ENCODE data around the gene MYO18A.

MYO18A gene

DNA sequence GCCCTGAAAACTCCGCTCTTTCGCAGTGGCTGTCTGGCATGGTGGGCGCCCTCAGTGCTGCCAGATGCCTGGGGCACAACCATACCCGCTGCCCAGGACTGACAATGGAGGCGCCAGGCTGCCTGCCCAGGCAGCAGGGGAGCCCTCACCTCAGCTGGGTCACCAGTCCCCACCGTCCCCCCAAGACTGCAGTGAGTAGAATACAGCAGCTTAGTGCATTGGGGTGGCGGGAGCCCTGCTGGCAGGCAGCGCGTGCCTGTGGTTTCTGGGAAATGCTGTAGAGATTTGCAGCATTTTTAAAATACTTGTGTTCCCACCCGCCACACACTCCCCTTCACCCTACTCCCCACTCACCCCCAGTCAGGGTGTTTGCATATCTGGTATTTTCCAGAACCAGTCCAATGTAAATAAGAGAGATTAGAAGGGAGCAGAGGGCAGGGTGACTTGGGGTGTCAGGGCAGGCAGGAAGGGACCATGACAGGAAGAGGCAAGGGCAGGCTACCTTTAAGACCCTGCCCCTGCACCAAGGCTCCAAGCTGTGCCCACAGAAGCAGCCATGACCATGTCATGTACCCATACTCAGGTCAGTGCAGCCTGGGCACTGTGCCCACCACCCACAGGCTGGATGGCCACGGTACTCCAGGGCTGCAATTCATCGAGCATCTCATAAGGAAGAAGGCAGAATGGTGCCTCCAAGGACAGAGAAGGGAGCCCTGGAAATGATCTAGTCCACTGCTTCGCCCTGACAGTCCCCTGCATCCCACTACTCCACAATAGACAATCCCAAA, 21.5 kb downstream of the MYO18A start:
- Histone ChIP-seq H3K36me3 (ENCODE audit: control insufficient read depth, insufficient read depth, low read length) (no peaks in the 10 kb centered on the region), H3K4me3 (ENCODE audit: insufficient read depth, low read depth, low read length, poor library complexity, severe bottlenecking) (no peak overlapping the region), H3K27me3 (replicated peaks; ENCODE audit: control insufficient read depth, insufficient read depth, low read length, poor library complexity, severe bottlenecking) (no peaks in the 10 kb centered on the region), H3K4me1 (ENCODE audit: control insufficient read depth, insufficient read depth, low read length, poor library complexity, severe bottlenecking) (peaks cover 24% of the 10 kb centered on the region), H3K27ac (ENCODE audit: insufficient read depth, low read length, poor library complexity, severe bottlenecking) (no peak overlapping the region), H3K9me3 (ENCODE audit: control insufficient read depth, low read length) (no peaks in the 10 kb centered on the region)
- no peak for DNase-seq

DNA sequence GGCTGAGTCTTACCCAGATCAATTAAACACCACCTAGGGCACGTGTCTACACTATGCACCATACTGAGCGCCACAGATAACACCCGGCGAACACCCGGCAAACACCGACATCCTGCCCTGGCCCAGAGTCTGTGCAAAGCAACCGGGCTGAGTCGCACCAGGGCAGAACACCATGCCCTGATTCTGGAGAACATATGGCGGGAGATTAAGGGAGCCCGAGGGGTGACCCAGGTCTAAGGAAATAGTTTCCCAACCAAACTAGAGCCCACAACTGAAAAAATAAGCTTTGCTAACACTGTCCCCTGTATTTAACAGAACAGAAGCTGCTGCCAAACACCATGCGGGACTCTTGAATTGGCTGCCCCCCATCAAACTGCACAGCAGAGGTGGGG, 22.1 kb downstream of the MYO18A start:
- H3K36me3 ChIP-seq (ENCODE audit: control insufficient read depth, insufficient read depth, low read length), result no peaks in the 10 kb centered on the region
- H3K4me3 ChIP-seq (ENCODE audit: insufficient read depth, low read depth, low read length, poor library complexity, severe bottlenecking), result no peak overlapping the region
- H3K4me1 ChIP-seq (ENCODE audit: control insufficient read depth, insufficient read depth, low read length, poor library complexity, severe bottlenecking), result peaks cover 24% of the 10 kb centered on the region
- H3K27me3 ChIP-seq (replicated peaks; ENCODE audit: control insufficient read depth, insufficient read depth, low read length, poor library complexity, severe bottlenecking), result no peaks in the 10 kb centered on the region
- no peaks in the 10 kb centered on the region for H3K9me3 ChIP-seq (ENCODE audit: control insufficient read depth, low read length)
- DNase-seq, result no peak
- no peak overlapping the region for H3K27ac ChIP-seq (ENCODE audit: insufficient read depth, low read length, poor library complexity, severe bottlenecking)

DNA sequence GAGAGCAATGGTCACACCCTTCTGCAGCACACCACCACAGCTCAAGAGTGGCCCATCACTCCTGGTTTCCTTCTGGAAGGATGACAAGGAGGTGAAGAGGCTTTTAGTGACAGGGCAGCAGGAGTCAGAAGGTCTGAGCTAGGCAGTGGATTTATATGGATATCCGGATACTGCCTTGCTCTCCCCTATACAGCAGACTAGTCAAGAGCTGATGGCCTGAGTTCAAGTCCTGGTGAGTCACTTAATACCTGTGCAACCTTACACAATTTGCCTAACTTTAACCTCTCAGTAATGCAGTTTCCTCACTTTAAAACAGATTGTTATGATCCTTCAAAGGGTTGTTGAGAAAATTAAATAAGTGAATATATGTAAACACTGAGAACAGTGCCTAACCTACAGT, 22.9 kb downstream of the MYO18A start:
- DNase-seq, result no peak
- Histone ChIP-seq H3K4me3 (ENCODE audit: insufficient read depth, low read depth, low read length, poor library complexity, severe bottlenecking) (no peak overlapping the region), H3K9me3 (ENCODE audit: control insufficient read depth, low read length) (no peaks in the 10 kb centered on the region), H3K4me1 (ENCODE audit: control insufficient read depth, insufficient read depth, low read length, poor library complexity, severe bottlenecking) (peaks cover 24% of the 10 kb centered on the region), H3K36me3 (ENCODE audit: control insufficient read depth, insufficient read depth, low read length) (no peaks in the 10 kb centered on the region), H3K27ac (ENCODE audit: insufficient read depth, low read length, poor library complexity, severe bottlenecking) (no peak overlapping the region), H3K27me3 (replicated peaks; ENCODE audit: control insufficient read depth, insufficient read depth, low read length, poor library complexity, severe bottlenecking) (no peaks in the 10 kb centered on the region)

DNA sequence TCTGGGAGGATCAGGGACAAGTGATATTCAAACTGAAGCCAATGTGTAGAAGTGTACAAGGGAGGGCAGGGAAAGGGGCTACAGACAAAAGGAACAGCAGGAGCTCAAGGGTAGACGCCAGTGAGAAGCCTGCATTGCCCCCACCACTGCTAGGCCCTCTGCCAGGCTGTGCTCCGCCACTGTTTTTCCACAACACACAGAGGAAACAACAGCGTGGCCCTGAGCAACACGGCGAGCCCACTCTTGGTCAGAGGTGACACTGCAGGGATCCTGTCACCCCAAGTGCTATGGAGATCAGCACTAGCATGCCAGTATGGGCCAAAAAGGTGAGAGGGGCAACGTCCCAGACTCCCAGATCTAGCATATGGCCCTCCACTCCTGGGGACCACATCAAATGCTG, 23.4 kb downstream of the MYO18A start:
- peaks cover 24% of the 10 kb centered on the region for H3K4me1 ChIP-seq (ENCODE audit: control insufficient read depth, insufficient read depth, low read length, poor library complexity, severe bottlenecking)
- DNase-seq, result no peak
- H3K27me3 ChIP-seq (replicated peaks; ENCODE audit: control insufficient read depth, insufficient read depth, low read length, poor library complexity, severe bottlenecking), result no peaks in the 10 kb centered on the region
- no peak overlapping the region for H3K4me3 ChIP-seq (ENCODE audit: insufficient read depth, low read depth, low read length, poor library complexity, severe bottlenecking)
- no peaks in the 10 kb centered on the region for H3K36me3 ChIP-seq (ENCODE audit: control insufficient read depth, insufficient read depth, low read length)
- H3K9me3 ChIP-seq (ENCODE audit: control insufficient read depth, low read length), result no peaks in the 10 kb centered on the region
- no peak overlapping the region for H3K27ac ChIP-seq (ENCODE audit: insufficient read depth, low read length, poor library complexity, severe bottlenecking)

DNA sequence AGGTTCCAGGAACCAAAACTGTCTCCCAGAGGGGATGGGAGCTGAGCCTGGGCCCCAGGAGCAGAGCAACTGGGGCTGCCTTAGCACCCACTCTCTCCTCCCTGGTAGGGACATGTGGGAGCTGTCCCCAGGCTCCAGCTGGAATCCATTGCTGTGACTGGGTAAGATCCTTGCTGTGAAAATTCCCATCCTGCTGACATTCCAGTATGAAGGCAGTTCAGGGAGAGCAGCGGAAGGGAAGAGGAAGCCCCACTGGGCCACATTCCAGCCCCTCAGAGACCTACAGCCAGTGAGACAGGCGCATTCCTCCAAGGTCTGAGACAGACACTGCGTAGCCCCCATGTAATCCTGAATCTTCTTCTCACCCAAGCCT, 24.2 kb downstream of the MYO18A start:
- H3K4me3 ChIP-seq (ENCODE audit: insufficient read depth, low read depth, low read length, poor library complexity, severe bottlenecking), result no peak overlapping the region
- H3K27me3 ChIP-seq (replicated peaks; ENCODE audit: control insufficient read depth, insufficient read depth, low read length, poor library complexity, severe bottlenecking), result no peaks in the 10 kb centered on the region
- H3K27ac ChIP-seq (ENCODE audit: insufficient read depth, low read length, poor library complexity, severe bottlenecking), result no peak overlapping the region
- no peaks in the 10 kb centered on the region for H3K36me3 ChIP-seq (ENCODE audit: control insufficient read depth, insufficient read depth, low read length)
- H3K4me1 ChIP-seq (ENCODE audit: control insufficient read depth, insufficient read depth, low read length, poor library complexity, severe bottlenecking), result peaks cover 24% of the 10 kb centered on the region
- H3K9me3 ChIP-seq (ENCODE audit: control insufficient read depth, low read length), result no peaks in the 10 kb centered on the region
- DNase-seq, result no peak

DNA sequence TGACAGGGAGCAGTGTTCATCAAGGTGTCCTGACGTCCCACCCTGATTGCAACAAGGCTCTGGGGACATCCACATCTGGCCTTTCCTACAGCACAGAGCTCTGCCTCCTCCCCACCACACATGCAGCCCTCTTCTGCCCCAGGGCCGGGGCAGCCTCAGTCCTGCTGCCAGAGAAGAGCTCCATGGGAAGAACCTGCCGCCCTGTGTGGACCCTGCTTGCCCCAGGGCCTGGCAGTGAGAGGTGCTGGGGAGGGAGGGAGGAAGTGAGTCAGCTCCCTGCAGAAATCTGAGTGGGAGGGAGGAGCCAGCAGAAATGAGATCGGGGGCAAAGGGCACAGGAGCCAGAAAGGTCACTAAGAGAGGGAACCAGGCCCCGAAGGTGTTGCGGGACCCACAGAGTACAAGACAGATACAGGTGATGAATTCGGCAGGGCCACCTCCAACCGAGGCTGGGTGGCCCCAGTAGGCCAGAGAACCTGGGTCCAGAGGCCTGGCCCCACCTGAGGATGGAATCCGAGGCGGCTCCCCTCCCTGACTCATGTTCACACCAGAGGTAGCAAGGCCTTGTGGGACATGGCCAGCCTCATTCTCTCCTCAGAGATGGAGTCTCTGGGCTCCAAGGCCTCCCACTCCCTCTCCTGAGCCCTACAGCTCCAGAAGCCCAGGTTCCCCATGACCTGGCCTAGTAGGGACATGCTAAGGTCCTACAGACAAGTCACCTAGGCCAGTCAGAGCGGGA, 24.8 kb downstream of the MYO18A start:
- Histone ChIP-seq H3K36me3 (ENCODE audit: control insufficient read depth, insufficient read depth, low read length) (no peaks in the 10 kb centered on the region), H3K9me3 (ENCODE audit: control insufficient read depth, low read length) (no peaks in the 10 kb centered on the region), H3K4me3 (ENCODE audit: insufficient read depth, low read depth, low read length, poor library complexity, severe bottlenecking) (no peak overlapping the region), H3K4me1 (ENCODE audit: control insufficient read depth, insufficient read depth, low read length, poor library complexity, severe bottlenecking) (peaks cover 24% of the 10 kb centered on the region), H3K27me3 (replicated peaks; ENCODE audit: control insufficient read depth, insufficient read depth, low read length, poor library complexity, severe bottlenecking) (no peaks in the 10 kb centered on the region), H3K27ac (ENCODE audit: insufficient read depth, low read length, poor library complexity, severe bottlenecking) (peak overlapping the region; percentile 44)
- peak in 1 of 3 donors; percentile 37 for DNase-seq

DNA sequence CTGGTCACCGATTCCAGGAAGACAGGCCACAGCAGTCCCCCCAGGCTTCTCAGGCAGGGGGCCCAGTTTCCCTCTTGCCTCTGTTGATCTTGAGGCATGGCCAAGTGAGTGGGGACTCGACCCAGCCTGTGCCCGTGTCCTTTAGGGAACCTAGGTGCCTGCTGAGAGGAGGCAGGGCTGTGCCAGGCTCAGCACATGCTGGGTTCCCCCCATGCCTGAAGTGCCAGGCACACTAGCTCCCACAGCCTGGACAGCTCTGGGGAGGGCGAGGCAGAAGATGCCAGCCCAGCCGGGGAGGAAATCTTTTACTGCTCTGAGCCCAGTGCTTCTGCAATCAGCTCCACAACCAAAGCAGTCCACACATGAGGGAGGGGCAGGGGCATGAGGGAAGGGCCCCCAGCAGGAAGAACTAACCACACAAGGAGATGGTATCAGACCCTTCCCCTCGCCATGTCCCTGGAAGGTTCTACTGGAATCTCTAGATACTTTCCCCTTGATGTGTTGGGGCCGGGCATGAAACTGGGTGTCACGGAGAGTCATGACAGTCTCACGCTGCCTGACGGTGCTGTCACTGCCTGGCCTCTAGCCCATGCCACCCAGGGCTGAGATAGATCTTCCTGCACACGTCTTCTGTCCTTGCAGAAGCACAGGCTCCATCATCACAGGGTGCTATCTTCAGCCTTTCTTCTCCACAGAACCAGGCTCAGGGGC, 25.5 kb downstream of the MYO18A start:
- Histone ChIP-seq H3K27ac (ENCODE audit: insufficient read depth, low read length, poor library complexity, severe bottlenecking) (peak overlapping the region; percentile 44), H3K27me3 (replicated peaks; ENCODE audit: control insufficient read depth, insufficient read depth, low read length, poor library complexity, severe bottlenecking) (no peaks in the 10 kb centered on the region), H3K9me3 (ENCODE audit: control insufficient read depth, low read length) (no peaks in the 10 kb centered on the region), H3K4me1 (ENCODE audit: control insufficient read depth, insufficient read depth, low read length, poor library complexity, severe bottlenecking) (peaks cover 25% of the 10 kb centered on the region), H3K4me3 (ENCODE audit: insufficient read depth, low read depth, low read length, poor library complexity, severe bottlenecking) (no peak overlapping the region), H3K36me3 (ENCODE audit: control insufficient read depth, insufficient read depth, low read length) (no peaks in the 10 kb centered on the region)
- no peak for DNase-seq

DNA sequence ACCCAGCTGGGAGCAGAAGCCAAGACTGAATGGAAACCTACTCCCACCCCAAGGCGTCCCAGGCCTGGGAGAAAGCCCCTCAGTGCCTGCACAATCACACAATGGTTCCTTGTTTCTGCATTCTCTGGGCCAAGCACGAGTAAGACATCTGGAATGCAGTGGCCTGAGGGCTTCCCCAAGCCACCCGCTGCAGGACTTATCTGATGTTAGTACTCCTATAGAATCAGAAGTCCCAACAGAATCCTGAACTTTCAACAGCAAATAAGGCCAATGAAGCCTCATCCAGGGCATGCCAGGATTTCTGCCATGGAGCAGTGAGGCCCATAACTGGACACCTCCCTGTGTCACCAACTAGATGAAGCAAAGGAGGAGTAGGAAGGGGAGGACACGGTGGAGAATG, 28.6 kb downstream of the MYO18A start:
- no peak overlapping the region for H3K27ac ChIP-seq (ENCODE audit: insufficient read depth, low read length, poor library complexity, severe bottlenecking)
- H3K4me1 ChIP-seq (ENCODE audit: control insufficient read depth, insufficient read depth, low read length, poor library complexity, severe bottlenecking), result peaks cover 24% of the 10 kb centered on the region
- DNase-seq, result no peak
- H3K27me3 ChIP-seq (replicated peaks; ENCODE audit: control insufficient read depth, insufficient read depth, low read length, poor library complexity, severe bottlenecking), result no peaks in the 10 kb centered on the region
- H3K4me3 ChIP-seq (ENCODE audit: insufficient read depth, low read depth, low read length, poor library complexity, severe bottlenecking), result no peak overlapping the region
- no peaks in the 10 kb centered on the region for H3K9me3 ChIP-seq (ENCODE audit: control insufficient read depth, low read length)
- H3K36me3 ChIP-seq (ENCODE audit: control insufficient read depth, insufficient read depth, low read length), result no peaks in the 10 kb centered on the region

DNA sequence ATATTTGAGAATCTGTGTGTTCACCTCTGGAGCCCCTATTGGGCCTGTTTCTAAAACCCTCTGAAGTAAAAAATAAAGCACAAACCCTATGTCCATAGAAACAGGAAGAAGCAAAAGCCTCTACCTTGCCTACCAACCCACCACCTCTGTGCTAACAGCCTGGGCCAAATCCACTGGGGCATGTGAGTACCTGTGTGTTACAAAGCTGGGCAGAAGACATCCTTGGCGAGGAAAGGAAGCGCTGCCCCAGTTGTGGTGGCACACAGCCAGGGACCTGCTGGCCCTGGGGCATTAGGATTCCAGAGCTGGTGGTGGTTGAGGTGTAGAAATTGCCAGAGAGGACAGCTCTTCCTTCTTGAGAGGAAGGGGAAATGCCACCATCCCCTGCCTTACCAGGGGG, 30.0 kb downstream of the MYO18A start:
- no peak overlapping the region for H3K4me3 ChIP-seq (ENCODE audit: insufficient read depth, low read depth, low read length, poor library complexity, severe bottlenecking)
- H3K4me1 ChIP-seq (ENCODE audit: control insufficient read depth, insufficient read depth, low read length, poor library complexity, severe bottlenecking), result peaks cover 24% of the 10 kb centered on the region
- no peak overlapping the region for H3K27ac ChIP-seq (ENCODE audit: insufficient read depth, low read length, poor library complexity, severe bottlenecking)

More for the DNA sequence above, 30.0 kb downstream of the MYO18A start:
- Histone ChIP-seq H3K27me3 (replicated peaks; ENCODE audit: control insufficient read depth, insufficient read depth, low read length, poor library complexity, severe bottlenecking) (no peaks in the 10 kb centered on the region), H3K36me3 (ENCODE audit: control insufficient read depth, insufficient read depth, low read length) (no peaks in the 10 kb centered on the region), H3K9me3 (ENCODE audit: control insufficient read depth, low read length) (no peaks in the 10 kb centered on the region)
- no peak for DNase-seq
